Measurements from ENCODE around the gene ANKRD22.

The ANKRD22 gene

DNA sequence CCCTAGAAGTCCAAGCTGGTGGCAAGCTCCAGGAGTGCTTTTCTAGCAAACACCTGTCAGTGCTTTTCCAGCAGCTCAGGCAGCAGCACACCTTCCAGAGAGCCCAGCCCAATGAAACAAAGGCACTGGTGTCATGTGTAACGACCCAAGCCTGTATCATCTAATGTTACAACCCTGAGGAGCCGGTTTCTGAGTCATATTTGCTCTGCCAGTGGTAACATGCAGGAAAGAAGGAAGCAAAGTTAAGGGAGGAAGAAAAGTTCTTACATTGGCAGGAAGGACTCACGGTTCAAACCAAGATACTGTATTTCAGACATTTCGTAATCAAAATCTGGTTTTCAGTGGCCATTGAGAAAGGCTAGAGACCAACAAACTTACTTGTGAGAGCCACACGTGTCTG lies at the start of gene ANKRD22:
Gene ANKRD22, minus strand, starts transcription at position 139 of the 400 bp plus-strand sequence. CDS start 237 bp downstream, outside the sequence.
- ATAC-seq = peak; percentile 80
- TF ChIP-seq, protein P1, sequence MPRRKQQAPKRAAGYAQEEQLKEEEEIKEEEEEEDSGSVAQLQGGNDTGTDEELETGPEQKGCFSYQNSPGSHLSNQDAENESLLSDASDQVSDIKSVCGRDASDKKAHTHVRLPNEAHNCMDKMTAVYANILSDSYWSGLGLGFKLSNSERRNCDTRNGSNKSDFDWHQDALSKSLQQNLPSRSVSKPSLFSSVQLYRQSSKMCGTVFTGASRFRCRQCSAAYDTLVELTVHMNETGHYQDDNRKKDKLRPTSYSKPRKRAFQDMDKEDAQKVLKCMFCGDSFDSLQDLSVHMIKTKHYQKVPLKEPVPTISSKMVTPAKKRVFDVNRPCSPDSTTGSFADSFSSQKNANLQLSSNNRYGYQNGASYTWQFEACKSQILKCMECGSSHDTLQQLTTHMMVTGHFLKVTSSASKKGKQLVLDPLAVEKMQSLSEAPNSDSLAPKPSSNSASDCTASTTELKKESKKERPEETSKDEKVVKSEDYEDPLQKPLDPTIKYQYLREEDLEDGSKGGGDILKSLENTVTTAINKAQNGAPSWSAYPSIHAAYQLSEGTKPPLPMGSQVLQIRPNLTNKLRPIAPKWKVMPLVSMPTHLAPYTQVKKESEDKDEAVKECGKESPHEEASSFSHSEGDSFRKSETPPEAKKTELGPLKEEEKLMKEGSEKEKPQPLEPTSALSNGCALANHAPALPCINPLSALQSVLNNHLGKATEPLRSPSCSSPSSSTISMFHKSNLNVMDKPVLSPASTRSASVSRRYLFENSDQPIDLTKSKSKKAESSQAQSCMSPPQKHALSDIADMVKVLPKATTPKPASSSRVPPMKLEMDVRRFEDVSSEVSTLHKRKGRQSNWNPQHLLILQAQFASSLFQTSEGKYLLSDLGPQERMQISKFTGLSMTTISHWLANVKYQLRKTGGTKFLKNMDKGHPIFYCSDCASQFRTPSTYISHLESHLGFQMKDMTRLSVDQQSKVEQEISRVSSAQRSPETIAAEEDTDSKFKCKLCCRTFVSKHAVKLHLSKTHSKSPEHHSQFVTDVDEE (CRISPR knock-in tag; IDR thresholded peaks at IDR 0.05) = no peak
- TF ChIP-seq BACH2 (CRISPR knock-in tag; IDR thresholded peaks at IDR 0.05; ENCODE audit: borderline replicate concordance) (no peak), CSDC2 (CRISPR knock-in tag; IDR thresholded peaks at IDR 0.05) (no peak), ZC3H10 (CRISPR knock-in tag; IDR thresholded peaks at IDR 0.05) (no peak), OSR1 (CRISPR knock-in tag; IDR thresholded peaks at IDR 0.05) (no peak), ESRRG (CRISPR knock-in tag; IDR thresholded peaks at IDR 0.05) (no peak), RARB (CRISPR knock-in tag; IDR thresholded peaks at IDR 0.05) (no peak), GLIS3 (CRISPR knock-in tag; IDR thresholded peaks at IDR 0.05) (no peak), ZNF70 (CRISPR knock-in tag; IDR thresholded peaks at IDR 0.05) (no peak)
- TF ChIP-seq, protein P2, sequence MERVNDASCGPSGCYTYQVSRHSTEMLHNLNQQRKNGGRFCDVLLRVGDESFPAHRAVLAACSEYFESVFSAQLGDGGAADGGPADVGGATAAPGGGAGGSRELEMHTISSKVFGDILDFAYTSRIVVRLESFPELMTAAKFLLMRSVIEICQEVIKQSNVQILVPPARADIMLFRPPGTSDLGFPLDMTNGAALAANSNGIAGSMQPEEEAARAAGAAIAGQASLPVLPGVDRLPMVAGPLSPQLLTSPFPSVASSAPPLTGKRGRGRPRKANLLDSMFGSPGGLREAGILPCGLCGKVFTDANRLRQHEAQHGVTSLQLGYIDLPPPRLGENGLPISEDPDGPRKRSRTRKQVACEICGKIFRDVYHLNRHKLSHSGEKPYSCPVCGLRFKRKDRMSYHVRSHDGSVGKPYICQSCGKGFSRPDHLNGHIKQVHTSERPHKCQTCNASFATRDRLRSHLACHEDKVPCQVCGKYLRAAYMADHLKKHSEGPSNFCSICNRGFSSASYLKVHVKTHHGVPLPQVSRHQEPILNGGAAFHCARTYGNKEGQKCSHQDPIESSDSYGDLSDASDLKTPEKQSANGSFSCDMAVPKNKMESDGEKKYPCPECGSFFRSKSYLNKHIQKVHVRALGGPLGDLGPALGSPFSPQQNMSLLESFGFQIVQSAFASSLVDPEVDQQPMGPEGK (CRISPR knock-in tag; IDR thresholded peaks at IDR 0.05; ENCODE audit: borderline replicate concordance) = no peak
- TF ChIP-seq, protein P3, sequence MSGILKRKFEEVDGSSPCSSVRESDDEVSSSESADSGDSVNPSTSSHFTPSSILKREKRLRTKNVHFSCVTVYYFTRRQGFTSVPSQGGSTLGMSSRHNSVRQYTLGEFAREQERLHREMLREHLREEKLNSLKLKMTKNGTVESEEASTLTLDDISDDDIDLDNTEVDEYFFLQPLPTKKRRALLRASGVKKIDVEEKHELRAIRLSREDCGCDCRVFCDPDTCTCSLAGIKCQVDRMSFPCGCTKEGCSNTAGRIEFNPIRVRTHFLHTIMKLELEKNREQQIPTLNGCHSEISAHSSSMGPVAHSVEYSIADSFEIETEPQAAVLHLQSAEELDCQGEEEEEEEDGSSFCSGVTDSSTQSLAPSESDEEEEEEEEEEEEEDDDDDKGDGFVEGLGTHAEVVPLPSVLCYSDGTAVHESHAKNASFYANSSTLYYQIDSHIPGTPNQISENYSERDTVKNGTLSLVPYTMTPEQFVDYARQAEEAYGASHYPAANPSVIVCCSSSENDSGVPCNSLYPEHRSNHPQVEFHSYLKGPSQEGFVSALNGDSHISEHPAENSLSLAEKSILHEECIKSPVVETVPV (CRISPR knock-in tag; IDR thresholded peaks at IDR 0.05) = no peak
- TF ChIP-seq, protein P4, sequence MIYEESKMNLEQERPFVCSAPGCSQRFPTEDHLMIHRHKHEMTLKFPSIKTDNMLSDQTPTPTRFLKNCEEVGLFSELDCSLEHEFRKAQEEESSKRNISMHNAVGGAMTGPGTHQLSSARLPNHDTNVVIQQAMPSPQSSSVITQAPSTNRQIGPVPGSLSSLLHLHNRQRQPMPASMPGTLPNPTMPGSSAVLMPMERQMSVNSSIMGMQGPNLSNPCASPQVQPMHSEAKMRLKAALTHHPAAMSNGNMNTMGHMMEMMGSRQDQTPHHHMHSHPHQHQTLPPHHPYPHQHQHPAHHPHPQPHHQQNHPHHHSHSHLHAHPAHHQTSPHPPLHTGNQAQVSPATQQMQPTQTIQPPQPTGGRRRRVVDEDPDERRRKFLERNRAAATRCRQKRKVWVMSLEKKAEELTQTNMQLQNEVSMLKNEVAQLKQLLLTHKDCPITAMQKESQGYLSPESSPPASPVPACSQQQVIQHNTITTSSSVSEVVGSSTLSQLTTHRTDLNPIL (CRISPR knock-in tag; IDR thresholded peaks at IDR 0.05; ENCODE audit: low read depth) = no peak

DNA sequence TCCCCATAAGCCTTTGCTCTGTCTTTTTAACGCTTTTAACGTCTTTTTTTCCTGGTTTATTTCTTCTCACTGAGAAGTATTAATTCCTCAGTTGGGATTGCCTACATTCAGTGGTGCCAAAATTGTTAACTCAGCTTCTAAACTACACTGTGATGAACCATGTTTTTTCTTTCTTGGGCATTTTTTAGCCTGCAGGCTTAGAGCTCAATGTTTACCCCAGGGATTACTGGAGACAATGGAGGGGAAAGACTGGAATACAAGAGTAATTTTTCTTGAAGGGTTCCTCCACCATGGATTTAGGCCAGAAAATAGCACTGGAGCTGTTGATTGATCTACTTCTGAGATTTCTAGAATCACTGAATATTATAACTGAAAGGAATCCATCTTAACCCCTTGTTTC lies 48.2 kb upstream of the ANKRD22 start:
- TF ChIP-seq OSR1 (CRISPR knock-in tag; IDR thresholded peaks at IDR 0.05) (no peak), ZFP3 (CRISPR knock-in tag; IDR thresholded peaks at IDR 0.05) (no peak), ZFP30 (CRISPR knock-in tag; IDR thresholded peaks at IDR 0.05) (no peak), PPARA (CRISPR knock-in tag; IDR thresholded peaks at IDR 0.05; ENCODE audit: borderline replicate concordance) (no peak), ZNF8 (CRISPR knock-in tag; IDR thresholded peaks at IDR 0.05) (no peak), BACH2 (CRISPR knock-in tag; IDR thresholded peaks at IDR 0.05; ENCODE audit: borderline replicate concordance) (no peak), ARNTL (CRISPR knock-in tag; IDR thresholded peaks at IDR 0.05; ENCODE audit: borderline replicate concordance, low read depth) (no peak), CSDC2 (CRISPR knock-in tag; IDR thresholded peaks at IDR 0.05) (no peak)
- TF ChIP-seq, protein P4 (CRISPR knock-in tag; IDR thresholded peaks at IDR 0.05; ENCODE audit: low read depth) = no peak
- TF ChIP-seq, protein P5, sequence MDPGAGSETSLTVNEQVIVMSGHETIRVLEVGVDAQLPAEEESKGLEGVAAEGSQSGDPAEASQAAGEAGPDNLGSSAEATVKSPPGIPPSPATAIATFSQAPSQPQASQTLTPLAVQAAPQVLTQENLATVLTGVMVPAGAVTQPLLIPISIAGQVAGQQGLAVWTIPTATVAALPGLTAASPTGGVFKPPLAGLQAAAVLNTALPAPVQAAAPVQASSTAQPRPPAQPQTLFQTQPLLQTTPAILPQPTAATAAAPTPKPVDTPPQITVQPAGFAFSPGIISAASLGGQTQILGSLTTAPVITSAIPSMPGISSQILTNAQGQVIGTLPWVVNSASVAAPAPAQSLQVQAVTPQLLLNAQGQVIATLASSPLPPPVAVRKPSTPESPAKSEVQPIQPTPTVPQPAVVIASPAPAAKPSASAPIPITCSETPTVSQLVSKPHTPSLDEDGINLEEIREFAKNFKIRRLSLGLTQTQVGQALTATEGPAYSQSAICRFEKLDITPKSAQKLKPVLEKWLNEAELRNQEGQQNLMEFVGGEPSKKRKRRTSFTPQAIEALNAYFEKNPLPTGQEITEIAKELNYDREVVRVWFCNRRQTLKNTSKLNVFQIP (CRISPR knock-in tag; IDR thresholded peaks at IDR 0.05; ENCODE audit: borderline replicate concordance, low read depth) = no peak
- ATAC-seq = no peak

DNA sequence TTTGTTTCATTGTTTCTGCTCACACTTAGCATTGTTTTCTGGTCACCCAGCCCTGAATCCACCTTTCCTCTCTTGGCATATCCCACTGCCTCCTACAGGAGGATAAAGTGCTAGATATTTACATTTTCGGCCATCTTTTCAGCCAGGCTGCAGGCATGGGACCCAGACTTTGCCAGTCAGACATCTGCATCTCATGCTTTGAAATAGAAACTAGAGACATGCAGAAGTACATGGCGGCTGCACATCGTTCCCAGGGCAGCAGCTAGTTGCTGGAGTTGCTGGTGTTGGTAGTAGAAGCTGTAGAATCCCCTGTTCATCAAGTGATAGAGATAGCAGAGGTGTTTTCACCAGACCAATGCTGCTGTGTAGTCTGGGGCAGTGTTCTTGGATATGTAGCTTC lies 47.1 kb upstream of the ANKRD22 start:
- no peak for ATAC-seq
- no peak for TF ChIP-seq ARNTL (CRISPR knock-in tag; IDR thresholded peaks at IDR 0.05; ENCODE audit: borderline replicate concordance, low read depth)
- TF ChIP-seq OSR1 (CRISPR knock-in tag; IDR thresholded peaks at IDR 0.05) = no peak
- TF ChIP-seq, protein P2 (CRISPR knock-in tag; IDR thresholded peaks at IDR 0.05; ENCODE audit: borderline replicate concordance) = no peak
- no peak for TF ChIP-seq RARB (CRISPR knock-in tag; IDR thresholded peaks at IDR 0.05)
- TF ChIP-seq BACH2 (CRISPR knock-in tag; IDR thresholded peaks at IDR 0.05; ENCODE audit: borderline replicate concordance) = no peak
- TF ChIP-seq, protein P4 (CRISPR knock-in tag; IDR thresholded peaks at IDR 0.05; ENCODE audit: low read depth) = no peak
- TF ChIP-seq, protein P5 (CRISPR knock-in tag; IDR thresholded peaks at IDR 0.05; ENCODE audit: borderline replicate concordance, low read depth) = no peak
- TF ChIP-seq ZFP3 (CRISPR knock-in tag; IDR thresholded peaks at IDR 0.05) = no peak
- no peak for TF ChIP-seq GLIS3 (CRISPR knock-in tag; IDR thresholded peaks at IDR 0.05)
- TF ChIP-seq ZNF70 (CRISPR knock-in tag; IDR thresholded peaks at IDR 0.05) = no peak
- no peak for TF ChIP-seq PPARA (CRISPR knock-in tag; IDR thresholded peaks at IDR 0.05; ENCODE audit: borderline replicate concordance)
- TF ChIP-seq ZNF565 (CRISPR knock-in tag; conservative IDR thresholded peaks at IDR 0.05; ENCODE audit: low read depth) = no peak
- no peak for TF ChIP-seq ZFP30 (CRISPR knock-in tag; IDR thresholded peaks at IDR 0.05)

Data from SK-N-SH treated with all-trans-retinoic acid at 6 μM for 48 hours (cell line).